ENCODE measurements around the gene SLC44A4.
"Not testable (repeated sequence)": the region's sequence is repeated elsewhere in the genome, so short reads cannot be mapped to it uniquely, and the experiment has no call there.

Gene SLC44A4

DNA sequence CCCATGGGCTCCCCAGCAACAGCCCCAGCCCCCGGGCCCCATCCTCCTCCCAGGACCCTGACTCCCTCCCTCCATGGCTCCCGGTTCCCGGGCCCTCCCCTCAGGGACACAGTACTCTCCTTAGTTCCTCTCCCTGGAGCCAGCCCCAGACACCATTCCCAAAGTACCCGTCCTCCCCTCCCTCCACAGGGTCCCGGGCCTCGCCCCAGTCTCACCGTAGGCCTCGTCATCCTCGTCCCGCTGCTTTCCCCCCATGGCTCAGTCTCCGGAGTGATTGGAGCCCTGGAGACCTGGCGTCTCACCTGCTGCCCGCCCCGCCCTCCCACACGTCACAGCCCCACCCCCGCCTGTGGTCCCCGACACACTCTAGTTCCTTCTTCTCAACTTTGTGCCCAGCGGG lies at the start of gene SLC44A4:
SLC44A4 (minus strand) TSS at position 272 of the 400 bp plus-strand sequence; CDS start at position 255, 17 bp downstream.
- no peak for DNase-seq

DNA sequence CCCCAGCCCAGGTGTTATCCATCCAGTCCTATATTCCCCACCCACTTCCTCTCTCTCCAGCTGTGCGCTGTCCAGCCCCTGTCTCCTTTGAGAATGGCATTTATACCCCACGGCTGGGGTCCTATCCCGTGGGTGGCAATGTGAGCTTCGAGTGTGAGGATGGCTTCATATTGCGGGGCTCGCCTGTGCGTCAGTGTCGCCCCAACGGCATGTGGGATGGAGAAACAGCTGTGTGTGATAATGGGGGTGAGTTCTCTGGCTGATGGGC lies 49.8 kb upstream of the SLC44A4 start:
- no peak for DNase-seq

DNA sequence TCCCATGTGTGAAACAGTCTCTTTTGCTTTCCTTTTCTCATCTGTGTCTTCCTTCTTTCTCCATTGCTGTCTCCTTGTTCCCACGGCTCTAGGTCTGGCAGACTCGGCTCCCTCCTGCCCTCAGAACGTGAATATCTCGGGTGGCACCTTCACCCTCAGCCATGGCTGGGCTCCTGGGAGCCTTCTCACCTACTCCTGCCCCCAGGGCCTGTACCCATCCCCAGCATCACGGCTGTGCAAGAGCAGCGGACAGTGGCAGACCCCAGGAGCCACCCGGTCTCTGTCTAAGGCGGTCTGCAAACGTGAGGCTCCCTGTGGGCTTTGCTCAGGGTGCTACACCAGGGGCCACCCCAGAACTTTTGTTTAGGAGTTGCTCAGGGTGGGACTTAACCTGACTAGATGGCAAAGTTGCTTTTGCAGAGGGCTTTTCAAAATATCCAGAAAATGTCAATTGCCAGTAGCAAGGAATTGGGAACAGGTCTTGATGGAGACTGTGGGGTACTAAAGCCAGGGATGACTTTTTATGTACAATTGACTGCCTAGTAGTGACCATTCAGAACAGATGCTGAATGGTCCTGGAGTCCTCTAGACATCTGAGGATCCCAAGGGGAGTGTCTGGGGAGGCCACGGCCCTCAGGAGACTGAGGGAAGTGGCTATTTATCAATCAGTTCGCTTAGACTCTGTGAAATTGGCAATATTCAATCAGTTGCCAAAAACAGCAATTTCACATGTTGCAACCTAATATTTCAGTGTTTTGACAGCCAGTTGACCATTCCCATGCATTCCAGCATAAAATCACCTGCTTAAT lies 49.3 kb upstream of the SLC44A4 start:
- no peak for DNase-seq

DNA sequence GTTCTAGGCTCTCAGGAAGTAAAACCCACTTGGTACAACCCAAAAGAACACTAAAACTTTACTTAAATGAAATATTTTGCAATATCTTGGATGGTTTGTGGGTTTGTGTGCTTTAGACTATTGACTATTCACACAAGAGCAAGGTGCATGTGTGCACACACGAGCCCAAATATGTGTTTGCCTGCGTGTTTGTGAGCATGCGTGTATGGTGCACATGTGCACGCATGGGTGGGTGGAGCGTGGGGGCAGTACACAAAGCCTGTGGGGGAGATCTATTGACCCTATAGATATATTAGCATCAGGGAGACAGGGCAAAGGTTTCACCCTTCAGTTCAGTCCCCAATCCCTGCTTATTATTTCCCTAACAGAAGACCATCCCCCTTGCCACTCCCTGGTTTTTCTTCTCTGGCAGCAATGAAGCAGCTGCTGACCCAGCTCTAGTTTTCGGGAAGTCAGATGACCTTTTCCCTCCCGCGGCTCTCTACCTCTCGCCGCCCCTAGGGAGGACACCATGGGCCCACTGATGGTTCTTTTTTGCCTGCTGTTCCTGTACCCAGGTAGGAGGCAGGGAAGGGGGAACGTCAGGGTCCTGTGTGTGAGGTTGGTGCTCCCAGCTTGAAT lies 48.6 kb upstream of the SLC44A4 start, which contains the start of gene C2:
C2 (plus strand) TSS at position 476 of the 621 bp plus-strand sequence; CDS start at position 512, 36 bp downstream.
- no peak for DNase-seq

DNA sequence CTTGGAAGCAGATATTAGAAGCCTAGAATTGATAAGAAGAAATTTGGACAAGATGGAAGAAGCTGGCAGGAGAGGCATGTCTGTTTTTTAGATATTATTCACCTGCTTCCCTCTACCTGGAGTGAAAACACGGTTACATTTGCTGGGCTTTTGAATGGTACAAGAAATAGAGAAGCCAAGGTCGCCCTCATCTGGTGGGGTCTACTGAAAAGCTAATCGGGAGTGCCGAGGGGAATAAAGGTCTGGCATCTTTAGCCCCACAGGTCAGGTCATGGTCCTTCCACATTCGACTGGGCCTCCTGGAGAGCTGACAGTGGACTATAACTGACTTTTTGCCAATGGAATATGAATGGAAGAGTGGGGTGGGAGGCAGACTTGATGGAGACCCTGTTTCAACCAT lies 44.1 kb upstream of the SLC44A4 start:
- no peak for DNase-seq

DNA sequence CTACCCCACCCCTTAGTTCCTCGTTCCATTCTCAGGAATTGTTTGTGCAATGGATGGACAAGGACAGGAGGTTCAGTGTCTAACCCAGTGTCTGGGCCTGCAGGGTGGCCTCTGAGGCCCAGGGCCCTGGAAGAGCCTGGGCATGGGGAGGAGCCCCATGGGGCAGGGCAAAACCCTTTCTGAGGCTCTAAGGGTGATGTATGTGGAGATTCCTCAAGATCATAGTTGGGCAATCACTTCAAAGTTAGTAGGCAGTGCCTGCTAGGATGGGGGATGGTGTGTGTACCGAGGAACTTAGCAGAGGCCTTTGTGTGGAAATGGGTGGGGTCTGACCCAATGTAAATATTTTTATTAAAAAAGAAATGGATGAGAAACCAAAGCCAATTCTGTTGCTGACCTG lies 42.0 kb upstream of the SLC44A4 start:
- DNase-seq: no peak

DNA sequence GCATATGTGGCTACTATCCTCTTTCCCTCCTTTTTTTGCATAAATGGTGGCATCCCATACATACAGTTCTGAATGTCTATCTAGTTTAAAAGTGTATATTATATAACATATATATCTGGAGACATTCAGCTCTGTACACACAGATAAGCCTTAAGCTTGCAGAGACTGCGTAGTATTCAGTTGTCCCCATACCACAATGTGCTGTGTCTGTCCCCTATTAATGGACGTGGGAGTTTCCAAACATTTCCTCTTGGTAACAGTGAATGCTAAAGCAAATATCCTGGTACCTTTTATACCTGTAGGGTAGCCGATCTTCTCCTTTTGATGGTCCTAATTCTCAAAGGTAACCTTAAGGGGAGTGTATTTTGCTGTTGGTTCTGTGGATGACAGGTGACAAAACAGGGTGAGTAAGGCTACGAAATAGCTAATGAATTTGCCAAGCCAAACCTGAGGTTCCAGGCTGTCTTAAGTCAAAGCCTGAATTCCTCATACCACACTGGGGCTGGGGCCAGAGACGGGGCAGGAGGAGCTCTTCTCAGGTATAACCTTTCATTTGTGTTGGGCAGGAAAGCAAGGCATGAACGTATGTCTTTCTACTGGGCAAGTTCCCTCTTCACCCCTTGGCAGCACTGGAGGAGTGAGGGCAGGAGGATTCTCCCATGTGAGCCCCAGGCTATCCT lies 41.0 kb upstream of the SLC44A4 start:
- no peak for DNase-seq

DNA sequence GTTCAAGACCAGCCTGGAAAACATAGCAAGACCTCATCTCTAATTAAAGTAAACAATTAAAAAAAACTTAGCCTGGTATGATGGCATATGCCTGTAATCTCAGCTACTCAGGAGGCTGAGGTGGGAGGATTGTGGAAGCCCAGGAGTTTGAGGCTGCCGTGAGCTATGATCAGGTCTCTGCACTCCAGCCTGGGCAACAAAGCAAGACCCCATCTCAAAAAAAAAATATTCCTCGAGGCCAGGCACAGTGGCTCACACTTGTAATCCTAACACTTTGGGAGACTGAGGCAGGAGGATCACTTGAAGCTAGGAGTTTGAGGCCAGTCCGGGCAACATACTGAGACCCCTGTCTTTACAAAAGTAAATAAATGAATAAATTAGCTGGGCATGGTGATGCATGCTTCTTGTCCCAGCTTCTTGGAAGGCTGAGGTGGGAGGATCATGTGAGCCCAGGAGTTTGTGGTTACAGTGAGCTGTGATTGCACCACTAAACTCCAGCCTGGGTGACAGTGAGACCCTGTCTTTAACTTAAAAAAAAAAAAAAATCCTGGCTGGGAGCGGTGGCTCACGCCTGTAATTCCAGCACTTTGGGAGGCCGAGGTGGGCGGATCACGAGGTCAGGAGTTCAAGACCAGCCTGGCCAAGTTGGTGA lies 39.4 kb upstream of the SLC44A4 start:
- DNase-seq: no peak

DNA sequence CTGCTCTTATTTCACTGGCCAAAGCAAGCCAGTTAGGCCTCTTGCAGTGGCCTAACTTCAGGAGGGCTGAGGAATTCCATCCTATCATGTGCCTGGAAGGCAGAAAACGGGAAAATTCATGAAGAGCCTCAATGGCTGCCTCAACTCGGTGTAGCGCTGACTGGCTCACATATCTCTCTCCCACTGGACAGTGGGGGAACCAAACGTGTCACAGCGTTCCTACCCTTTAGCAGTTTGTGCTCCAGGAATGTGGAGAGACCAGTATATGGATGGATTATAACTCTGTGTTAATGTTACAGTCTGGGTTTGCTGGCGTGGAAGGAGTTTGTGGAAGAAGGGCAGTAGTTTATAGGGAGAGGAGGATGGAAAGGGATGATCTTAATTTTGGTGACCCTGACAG lies 37.0 kb upstream of the SLC44A4 start:
- no peak for DNase-seq

DNA sequence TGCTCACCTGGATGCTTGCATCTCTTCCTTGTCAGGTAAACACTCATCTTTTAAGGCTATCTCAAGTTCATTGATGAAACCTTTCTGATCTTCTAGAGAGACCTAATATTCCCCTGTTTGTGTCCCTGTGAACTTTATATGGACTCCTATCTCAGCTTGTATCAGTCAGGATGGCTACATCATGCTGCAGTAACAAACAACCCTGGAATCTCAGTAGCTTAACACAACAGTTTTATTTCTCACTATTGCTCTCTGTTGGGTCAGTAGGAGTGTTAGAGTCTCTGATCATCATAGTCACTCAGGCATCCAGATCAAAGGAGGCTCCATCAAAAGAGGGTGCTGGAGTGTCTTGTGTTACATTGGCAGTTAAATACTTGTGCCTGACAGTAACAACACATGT lies 36.6 kb upstream of the SLC44A4 start:
- no peak for DNase-seq

DNA sequence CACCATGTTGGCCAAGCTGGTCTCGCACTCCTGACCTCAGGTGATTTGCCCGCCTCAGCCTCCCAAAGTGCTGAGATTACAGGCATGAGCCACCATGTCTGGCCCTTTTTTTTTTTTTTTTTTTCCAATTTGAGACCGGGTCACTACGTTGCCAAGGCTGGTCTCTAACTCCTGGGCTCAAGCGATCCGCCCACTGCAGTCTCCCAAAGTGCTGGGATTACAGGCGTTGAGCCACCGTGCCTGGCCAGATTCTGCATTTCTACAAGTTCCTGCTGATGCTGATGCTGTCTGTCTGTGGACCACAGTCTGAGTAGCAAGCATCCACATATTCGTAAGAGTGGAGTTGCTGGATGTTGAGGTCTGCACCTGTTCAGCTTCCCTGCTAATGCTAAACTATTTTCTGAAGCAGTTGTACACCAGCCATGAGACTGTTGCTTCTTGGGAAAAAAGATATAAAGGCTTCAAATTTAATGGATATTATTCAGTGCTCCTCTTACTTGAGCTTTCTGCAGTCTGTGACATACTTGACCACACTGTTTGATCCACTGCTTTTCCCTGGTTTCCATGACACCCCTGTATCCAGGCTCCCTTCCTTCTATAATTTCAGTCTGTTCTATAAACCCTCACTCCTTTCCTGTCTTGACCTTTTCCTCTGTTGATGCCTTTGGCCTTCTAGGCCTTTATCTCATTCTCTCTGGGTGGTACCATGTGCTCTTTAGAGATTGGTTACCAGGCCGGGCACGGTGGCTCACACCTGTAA lies 33.2 kb upstream of the SLC44A4 start:
- no peak for DNase-seq

DNA sequence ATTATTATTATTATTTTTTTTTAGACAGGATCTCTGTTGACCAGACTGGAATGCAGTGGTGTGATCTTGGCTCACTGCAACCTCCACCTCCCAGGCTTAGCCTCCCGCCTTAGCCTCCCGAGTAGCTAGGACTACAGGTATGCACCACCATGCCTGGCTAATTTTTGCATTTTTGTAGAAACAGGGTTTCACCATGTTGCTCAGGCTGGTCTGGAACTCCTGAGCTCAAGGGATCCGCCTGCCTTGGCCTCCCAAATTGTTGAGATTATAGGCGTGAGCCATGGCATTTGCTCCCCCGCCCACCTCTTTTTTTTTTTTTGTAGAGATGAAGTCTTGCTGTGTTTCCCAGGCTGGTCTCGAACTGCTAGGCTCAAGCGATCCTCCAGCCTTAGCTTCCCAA lies 30.5 kb upstream of the SLC44A4 start:
- DNase-seq: not testable (repeated sequence)

DNA sequence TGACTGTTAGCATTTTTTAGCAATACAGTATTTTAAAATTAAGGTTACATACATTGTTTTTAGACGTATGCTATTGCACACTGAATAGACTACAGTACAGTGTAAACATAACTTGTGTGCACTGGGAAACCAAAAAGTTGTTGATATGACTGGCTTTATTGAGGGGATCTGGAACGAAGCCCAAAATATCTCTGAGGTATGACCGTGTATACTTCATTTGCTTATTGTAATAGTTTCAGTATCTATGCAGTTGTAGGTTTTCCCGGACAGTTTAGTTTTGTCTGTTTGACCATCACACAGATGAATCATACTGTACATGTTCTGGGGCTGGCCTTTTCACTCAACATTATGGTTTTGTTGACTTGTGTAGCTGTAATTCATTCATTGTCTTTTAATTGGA lies 30.0 kb upstream of the SLC44A4 start:
- DNase-seq: peak; percentile 31

DNA sequence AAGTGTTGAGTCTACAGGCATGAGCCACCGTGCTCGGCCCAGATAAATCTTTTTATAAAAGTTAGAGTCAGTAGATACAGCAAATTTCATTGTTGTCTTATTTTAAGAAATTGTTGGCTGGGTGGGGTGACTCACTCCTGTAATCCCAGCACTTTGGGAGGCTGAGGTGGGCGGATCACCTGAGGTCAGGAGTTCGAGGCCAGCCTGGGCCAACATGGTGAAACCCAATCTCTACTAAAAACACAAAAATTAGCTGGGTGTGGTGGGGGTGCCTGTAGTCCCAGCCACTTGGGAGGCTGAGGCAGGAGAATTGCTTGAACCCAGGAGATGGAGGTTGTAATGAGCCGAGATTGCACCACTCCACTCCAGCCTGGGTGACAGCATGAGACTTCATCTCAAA lies 29.5 kb upstream of the SLC44A4 start:
- DNase-seq: not testable (repeated sequence)

DNA sequence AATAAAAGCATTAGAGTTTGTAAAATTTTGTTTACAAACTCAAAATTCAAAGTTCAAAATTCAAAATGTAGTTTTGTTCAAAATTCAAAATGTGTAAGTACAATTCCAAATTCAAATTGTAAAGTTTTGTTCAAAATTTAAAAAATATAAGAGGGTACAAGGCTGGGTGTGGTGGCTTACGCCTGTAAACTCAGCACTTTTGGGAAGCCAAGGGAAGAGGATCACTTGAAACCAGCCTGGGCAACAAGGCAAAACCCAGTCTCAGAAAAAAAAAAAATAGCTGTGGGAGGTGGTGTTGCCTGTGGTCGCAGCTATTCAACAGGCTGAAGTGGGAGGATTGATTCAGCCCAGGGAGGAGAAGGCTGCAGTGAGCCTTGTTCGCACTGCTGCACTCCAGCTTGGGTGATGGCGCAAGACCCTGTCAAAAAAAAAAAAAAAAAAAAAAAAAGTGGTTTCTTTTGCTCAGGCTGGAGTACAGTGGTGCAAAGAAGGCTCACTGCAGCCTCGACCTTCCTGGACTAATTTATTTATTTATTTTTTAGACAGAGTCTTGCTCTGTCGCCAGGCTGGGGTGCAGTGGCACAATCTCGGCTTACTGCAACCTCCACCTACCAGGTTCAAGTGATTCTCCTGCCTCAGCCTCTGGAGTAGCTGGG lies 28.5 kb upstream of the SLC44A4 start:
- DNase-seq: peak; percentile 76

DNA sequence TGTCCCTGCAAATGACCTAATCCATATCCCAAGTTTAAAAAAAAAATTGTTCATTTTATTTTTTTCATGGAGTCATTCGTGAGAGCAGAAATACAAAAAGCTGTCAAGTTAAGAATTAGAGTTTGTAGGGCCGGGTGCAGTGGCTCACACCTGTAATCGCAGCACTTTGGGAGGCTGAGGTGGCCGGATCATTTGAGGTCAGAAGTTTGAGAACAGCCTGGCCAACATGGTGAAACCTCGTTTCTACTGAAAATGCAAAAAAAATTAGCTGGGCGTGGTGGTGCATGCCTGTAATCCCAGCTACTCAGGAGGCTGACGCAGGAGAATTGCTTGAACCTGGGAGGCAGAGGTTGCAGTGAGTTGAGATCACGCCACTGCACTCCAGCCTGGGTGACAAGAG lies 27.9 kb upstream of the SLC44A4 start:
- not testable (repeated sequence) for DNase-seq

DNA sequence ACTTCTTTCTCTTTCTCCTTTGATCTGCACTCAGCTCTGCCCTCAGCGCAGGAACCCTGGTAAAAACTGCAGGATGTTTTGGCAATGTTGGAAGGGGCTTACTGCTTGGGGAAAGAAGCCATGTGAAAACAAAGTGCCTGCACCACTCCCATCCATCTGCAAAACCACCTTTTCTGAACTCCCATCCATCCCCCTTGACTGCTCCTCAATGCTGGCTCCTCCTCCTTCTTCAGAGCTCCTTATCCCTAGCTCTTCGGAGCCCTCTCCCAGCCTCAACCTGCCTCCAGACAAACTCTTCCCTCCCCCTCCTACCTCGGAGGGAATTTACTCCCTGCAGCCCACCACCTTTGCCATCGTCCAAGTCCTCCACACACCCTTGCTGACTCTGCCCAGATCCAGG lies 27.3 kb upstream of the SLC44A4 start:
- DNase-seq: no peak

DNA sequence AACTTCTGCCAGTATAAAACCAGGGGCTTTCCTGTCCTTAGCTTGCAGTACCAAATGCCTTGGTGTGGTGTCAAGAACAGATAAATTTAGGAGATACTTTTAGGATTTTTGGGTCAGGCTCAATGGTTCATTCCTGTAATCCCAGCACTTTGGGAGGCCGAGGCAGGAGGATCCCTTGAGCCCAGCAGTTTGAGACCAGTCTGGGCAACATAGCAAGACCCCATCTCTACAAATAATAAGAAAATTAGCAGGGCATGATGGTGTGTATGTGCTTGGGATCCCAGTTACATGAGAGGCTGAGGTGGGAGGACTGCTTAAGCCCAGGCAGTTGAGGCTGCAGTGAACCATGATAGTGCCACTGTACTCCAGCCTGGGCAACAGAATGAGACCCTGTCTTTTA lies 26.2 kb upstream of the SLC44A4 start:
- no peak for DNase-seq

DNA sequence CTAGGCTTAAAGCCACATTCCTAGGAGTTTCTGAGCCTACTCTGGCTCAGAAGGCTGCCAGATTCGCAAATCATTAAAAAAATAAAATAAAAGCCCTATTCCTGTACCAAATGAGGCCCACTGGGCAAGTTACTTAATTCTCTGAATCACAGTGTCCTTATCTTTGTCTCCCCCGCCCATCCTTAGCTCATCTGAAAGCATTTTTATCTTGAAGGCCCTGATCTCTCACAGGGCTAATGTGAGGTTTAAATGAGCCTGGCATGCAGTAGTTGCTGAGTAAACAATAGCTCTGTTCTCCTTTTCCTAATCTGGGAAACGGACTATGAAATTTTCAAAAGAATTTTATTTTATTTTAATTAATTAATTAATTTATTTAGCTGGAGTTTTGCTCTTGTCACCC lies 25.2 kb upstream of the SLC44A4 start:
- no peak for DNase-seq

DNA sequence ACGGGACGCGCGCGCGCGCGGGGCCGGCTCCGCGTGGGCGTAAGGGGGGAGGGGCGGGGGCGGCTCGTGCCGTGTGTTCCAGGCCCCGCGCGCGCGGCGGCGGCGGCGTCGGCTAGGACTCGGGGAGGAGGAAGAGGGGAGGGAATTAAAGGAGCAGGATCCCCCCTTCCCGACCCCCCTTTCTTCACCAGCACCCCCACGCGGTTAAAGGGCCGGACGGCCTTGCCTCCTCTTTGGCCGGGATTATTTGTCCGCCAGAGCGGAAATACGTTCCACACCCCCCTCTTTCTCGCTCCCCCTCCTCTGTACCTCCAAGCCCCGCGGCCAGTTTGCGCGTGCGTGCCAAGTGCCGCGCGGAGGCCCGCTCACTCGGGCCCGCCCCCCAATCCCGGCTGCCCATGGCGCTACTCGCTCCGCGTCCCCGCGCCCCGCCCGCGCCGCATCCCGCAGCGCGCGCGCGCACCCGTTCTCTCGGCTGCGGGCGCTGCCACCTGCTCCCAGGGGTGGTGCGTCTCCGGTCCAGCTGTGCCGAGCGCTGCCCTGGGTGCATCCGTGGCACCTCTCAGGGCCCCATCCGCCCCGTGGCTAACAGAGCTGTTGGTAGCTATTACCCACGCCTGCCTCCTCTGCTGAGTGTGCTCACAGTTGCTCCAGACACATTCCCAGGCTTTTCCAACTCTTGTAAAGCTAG lies 23.3 kb upstream of the SLC44A4 start, which contains the start of gene ZBTB12:
ZBTB12 (minus strand) TSS at position 134 of the 691 bp plus-strand sequence. CDS start 781 bp downstream, outside the sequence.
- DNase-seq: peak; percentile 97

DNA sequence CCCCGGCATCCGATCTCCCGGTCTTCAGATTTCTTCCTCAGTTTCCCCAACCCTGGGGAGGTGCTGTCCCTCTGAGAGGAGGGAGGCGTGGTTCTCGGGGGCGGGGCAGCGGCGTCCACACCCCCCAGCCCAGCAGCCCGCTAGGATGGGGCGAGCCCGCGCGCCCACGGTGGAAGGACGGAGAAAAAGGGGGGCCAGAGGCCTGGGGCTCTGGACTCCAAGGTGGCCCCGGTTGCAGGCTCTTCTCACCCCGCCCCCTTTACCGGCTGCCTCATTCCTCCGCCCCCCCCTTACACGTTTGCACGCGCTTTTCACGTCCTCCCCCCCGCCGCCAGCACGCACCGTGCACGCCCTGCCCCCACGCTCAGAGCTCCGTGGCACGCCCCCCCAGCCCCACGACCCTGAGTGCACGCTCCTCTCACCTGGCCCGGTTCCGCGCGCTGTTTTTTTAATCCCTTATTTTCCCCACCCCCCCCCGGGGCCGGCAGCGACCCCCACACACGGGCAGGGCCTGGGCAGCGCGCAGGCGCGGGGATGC lies 22.7 kb upstream of the SLC44A4 start:
- peak; percentile 53 for DNase-seq

Data from fibroblast of upper back skin (primary cell).